Measurements from ENCODE around the gene ALG1L2. TPM values are rescaled to one million over a fixed set of nuclear protein-coding genes. Genes with fewer than 3 reads are reported as not detected.

ALG1L2 gene
- total and polyA plus RNA-seq, 2 experiments from 2014 or later = 0.63 TPM; not detected in 1

Other genes with a start within 250 kb of the ALG1L2 start
- 7.8 and 11.1 TPM in 2 replicates for gene TMCC1, start 188.1 kb upstream of the ALG1L2 start, total RNA-seq (2014; rRNA removed; shearing (Covaris generic))
- gene TMCC1, start 188.1 kb upstream of the ALG1L2 start, polyA plus RNA-seq (2016; fragmentation: Nextera tagmentation; extraction: Ambion mirVana) = 4.0 and 4.2 TPM in 2 replicates
- gene TRH, start 107.1 kb upstream of the ALG1L2 start, total RNA-seq (2014; rRNA removed; shearing (Covaris generic)) = not detected in 2 replicates
- 0.15 and 0.19 TPM in 2 replicates for gene TRH, start 107.1 kb upstream of the ALG1L2 start, polyA plus RNA-seq (2016; fragmentation: Nextera tagmentation; extraction: Ambion mirVana)

All from GM23248 (cell line).